Uterus (tissue), 2 donors: ENCODE measurements around the gene CAPN13.

Source experiments
- POLR2A ChIP-seq, 2 donors: fragments of 450-650 bp; IDR thresholded peaks; one replicate each; pipeline ENCODE4 v1.6.1; 2016; ENCODE audit warnings: antibody characterized with exemption in 2 of 2, mild to moderate bottlenecking in 1 of 2, moderate library complexity in 1 of 2
- TF ChIP-seq, protein P1 (sequence below), 4 experiments: fragments of 200-600 bp in 2 of 4; fragments of 450-650 bp in 2 of 4; sonication (generic) in 2 of 4; IDR thresholded peaks; one replicate each; pipeline ENCODE4 v1.5.1; 2016 to 2019; ENCODE audit warnings: antibody characterized with exemption in 4 of 4, mild to moderate bottlenecking in 2 of 4, moderate library complexity in 1 of 4

DNA sequence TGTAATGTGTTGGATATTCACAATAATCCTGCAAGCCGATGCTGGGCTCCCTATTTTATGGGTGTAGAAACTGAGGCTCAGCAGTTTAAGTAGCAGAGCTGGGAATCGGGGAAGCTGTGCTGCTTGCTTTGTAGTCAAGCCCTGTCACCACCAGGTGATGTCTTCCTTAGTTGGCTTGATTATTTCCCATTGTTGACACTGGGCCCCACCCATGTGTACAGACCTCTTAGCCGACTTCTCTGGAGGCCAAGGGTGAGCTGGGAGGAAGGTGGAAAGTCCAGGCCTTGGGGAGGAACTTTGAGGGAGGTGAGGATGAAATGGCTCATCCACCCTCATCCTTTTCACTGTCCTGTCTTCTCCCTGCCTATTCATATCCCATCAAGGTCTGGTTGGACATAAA lies 60.0 kb downstream of the CAPN13 start:
- TF ChIP-seq, protein P1, sequence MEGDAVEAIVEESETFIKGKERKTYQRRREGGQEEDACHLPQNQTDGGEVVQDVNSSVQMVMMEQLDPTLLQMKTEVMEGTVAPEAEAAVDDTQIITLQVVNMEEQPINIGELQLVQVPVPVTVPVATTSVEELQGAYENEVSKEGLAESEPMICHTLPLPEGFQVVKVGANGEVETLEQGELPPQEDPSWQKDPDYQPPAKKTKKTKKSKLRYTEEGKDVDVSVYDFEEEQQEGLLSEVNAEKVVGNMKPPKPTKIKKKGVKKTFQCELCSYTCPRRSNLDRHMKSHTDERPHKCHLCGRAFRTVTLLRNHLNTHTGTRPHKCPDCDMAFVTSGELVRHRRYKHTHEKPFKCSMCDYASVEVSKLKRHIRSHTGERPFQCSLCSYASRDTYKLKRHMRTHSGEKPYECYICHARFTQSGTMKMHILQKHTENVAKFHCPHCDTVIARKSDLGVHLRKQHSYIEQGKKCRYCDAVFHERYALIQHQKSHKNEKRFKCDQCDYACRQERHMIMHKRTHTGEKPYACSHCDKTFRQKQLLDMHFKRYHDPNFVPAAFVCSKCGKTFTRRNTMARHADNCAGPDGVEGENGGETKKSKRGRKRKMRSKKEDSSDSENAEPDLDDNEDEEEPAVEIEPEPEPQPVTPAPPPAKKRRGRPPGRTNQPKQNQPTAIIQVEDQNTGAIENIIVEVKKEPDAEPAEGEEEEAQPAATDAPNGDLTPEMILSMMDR (IDR thresholded peaks at IDR 0.05) = no peak
- TF ChIP-seq POLR2A (IDR thresholded peaks at IDR 0.05) = no peak
